CD14-positive monocyte (primary cell): ENCODE results near the gene EGFL8. TPM values are rescaled to one million over a fixed set of nuclear protein-coding genes. Genes with fewer than 3 reads are reported as not detected.

Source experiments
- DNase-seq, 3 donors: peaks; one replicate each; pipeline ENCODE4 v3.0.0-alpha.2; 2011 to 2022
- H2AFZ ChIP-seq: 2 replicates; pipeline ENCODE4 v1.6.0; 2012; ENCODE audit warnings: mild to moderate bottlenecking, low read depth, low read length, inconsistent platforms; ENCODE audit not compliant: insufficient read depth, poor library complexity, severe bottlenecking
- H3K27ac ChIP-seq, 2 donors: 1 replicate in 1 of 2; 2 replicates in 1 of 2; pipeline ENCODE4 v1.5.1; 2012 to 2013; ENCODE audit warnings: low read length in 2 of 2, control low read depth in 1 of 2, inconsistent platforms in 1 of 2, low read depth in 1 of 2, mild to moderate bottlenecking in 1 of 2
- H3K27me3 ChIP-seq, 2 donors: one replicate each; pipeline versions ENCODE4 v1.6.0 to v1.6.1; 2011 to 2013; ENCODE audit warnings: low read length in 2 of 2; ENCODE audit not compliant: control insufficient read depth in 2 of 2, insufficient read depth in 2 of 2
- H3K36me3 ChIP-seq, 2 donors: replicated peaks in 1 of 2; 1 replicate in 1 of 2; 2 replicates in 1 of 2; pipeline versions ENCODE4 v1.5.1 to v1.6.1; 2012 to 2013; ENCODE audit warnings: low read length in 2 of 2, control low read depth in 1 of 2, inconsistent platforms in 1 of 2, mild to moderate bottlenecking in 1 of 2; ENCODE audit not compliant: insufficient read depth in 2 of 2, control insufficient read depth in 1 of 2
- H3K4me1 ChIP-seq, 2 donors: 1 replicate in 1 of 2; 2 replicates in 1 of 2; pipeline versions ENCODE4 v1.5.1 to v1.6.1; 2012 to 2013; ENCODE audit warnings: low read length in 2 of 2, control low read depth in 1 of 2, inconsistent platforms in 1 of 2, mild to moderate bottlenecking in 1 of 2, moderate library complexity in 1 of 2; ENCODE audit not compliant: insufficient read depth in 2 of 2, control insufficient read depth in 1 of 2
- H3K4me2 ChIP-seq: replicated peaks from 2 replicates; pipeline ENCODE3; 2012; ENCODE audit warnings: low read length, moderate library complexity, mild to moderate bottlenecking; ENCODE audit not compliant: poor library complexity, severe bottlenecking; ENCODE audit errors: extremely low read depth
- H3K4me3 ChIP-seq, 3 experiments: fragments of 200-600 bp in 1 of 3; sonication (generic) in 1 of 3; replicated peaks in 1 of 3; 1 replicate in 2 of 3; 2 replicates in 1 of 3; pipeline ENCODE4 v1.5.1; 2011 to 2013; ENCODE audit warnings: low read length in 3 of 3, mild to moderate bottlenecking in 3 of 3, control low read depth in 2 of 3, low read depth in 2 of 3, inconsistent platforms in 1 of 3, moderate library complexity in 1 of 3
- H3K79me2 ChIP-seq: 2 replicates; pipeline ENCODE4 v1.6.0; 2012; ENCODE audit warnings: mild to moderate bottlenecking, control low read depth, inconsistent platforms, low read length, moderate library complexity; ENCODE audit not compliant: insufficient read depth
- H3K9ac ChIP-seq: 2 replicates; pipeline ENCODE4 v1.6.0; 2017; ENCODE audit warnings: low read length, mild to moderate bottlenecking; ENCODE audit not compliant: insufficient read depth, poor library complexity, severe bottlenecking
- H3K9me3 ChIP-seq, 2 donors: replicated peaks in 1 of 2; 1 replicate in 1 of 2; 2 replicates in 1 of 2; pipeline versions ENCODE4 v1.5.1 to v1.6.1; 2012 to 2013; ENCODE audit warnings: low read length in 2 of 2, control low read depth in 1 of 2; ENCODE audit not compliant: control insufficient read depth in 1 of 2, insufficient read depth in 1 of 2
- H4K20me1 ChIP-seq: 2 replicates; pipeline ENCODE4 v1.6.0; 2012; ENCODE audit warnings: mild to moderate bottlenecking, low read length, control low read depth, moderate library complexity; ENCODE audit not compliant: insufficient read depth
- H3K27ac Mint-ChIP-seq, 7 donors: one replicate each; pipeline ENCODE4 v1.8.0; 2020; ENCODE audit warnings: mild to moderate bottlenecking in 7 of 7, mixed read lengths in 7 of 7, moderate library complexity in 6 of 7, inconsistent platforms in 2 of 7
- H3K27me3 Mint-ChIP-seq, 3 donors: one replicate each; pipeline ENCODE4 v1.8.0; 2021 to 2022; ENCODE audit warnings: low read depth in 3 of 3, mild to moderate bottlenecking in 3 of 3, mixed read lengths in 3 of 3, moderate library complexity in 3 of 3, inconsistent platforms in 1 of 3
- H3K36me3 Mint-ChIP-seq, 2 donors: one replicate each; pipeline ENCODE4 v1.8.0; 2020; ENCODE audit warnings: mixed read lengths in 2 of 2, inconsistent platforms in 1 of 2, mild to moderate bottlenecking in 1 of 2
- H3K4me1 Mint-ChIP-seq: one replicate; pipeline ENCODE4 v1.8.0; 2020; ENCODE audit warnings: mild to moderate bottlenecking, mixed read lengths
- H3K4me3 Mint-ChIP-seq, 2 donors: one replicate each; pipeline ENCODE4 v1.8.0; 2020; ENCODE audit warnings: mild to moderate bottlenecking in 2 of 2, mixed read lengths in 2 of 2, moderate library complexity in 1 of 2
- H3K9me3 Mint-ChIP-seq, 7 donors: one replicate each; pipeline ENCODE4 v1.8.0; 2020 to 2022; ENCODE audit warnings: mixed read lengths in 7 of 7, mild to moderate bottlenecking in 6 of 7, moderate library complexity in 6 of 7, inconsistent platforms in 2 of 7
- CTCF ChIP-seq: fragments of 200-600 bp; IDR thresholded peaks from one replicate; pipeline ENCODE4 v1.8.0; 2022; ENCODE audit warnings: antibody characterized with exemption, mild to moderate bottlenecking
- WGBS: methylation state at CpG from one replicate; pipeline ENCODE4 v1.1.5; 2013; ENCODE audit warnings: missing lambda C conversion rate; ENCODE audit not compliant: insufficient coverage; 5-methylcytosine and 5-hydroxymethylcytosine counted together
- intact Hi-C, 2 donors: fragments of 100-400 bp; cut with micrococcal nuclease; formaldehyde crosslinking; loops; one replicate each; pipeline versions ENCODE4 v1.15.0 to v1.15.1; 2023
- polyA plus RNA-seq, 3 donors: library from polyadenylated mRNA; depleted of rRNA in 1 of 3; unstranded in 2 of 3; stranded (reverse) in 1 of 3; fragments of 300-500 nt in 2 of 3; fragments of >200 nt in 1 of 3; fragmentation: Illumina TruSeq in 2 of 3; gene quantifications; 1 replicate in 2 of 3; 2 replicates in 1 of 3; pipeline ENCODE4 v1.2.3, GENCODE V29; 2012 to 2021

EGFL8 gene
- polyA plus RNA-seq, 3 donors, result 0.22 to 1.8 TPM; not detected in 1

DNA sequence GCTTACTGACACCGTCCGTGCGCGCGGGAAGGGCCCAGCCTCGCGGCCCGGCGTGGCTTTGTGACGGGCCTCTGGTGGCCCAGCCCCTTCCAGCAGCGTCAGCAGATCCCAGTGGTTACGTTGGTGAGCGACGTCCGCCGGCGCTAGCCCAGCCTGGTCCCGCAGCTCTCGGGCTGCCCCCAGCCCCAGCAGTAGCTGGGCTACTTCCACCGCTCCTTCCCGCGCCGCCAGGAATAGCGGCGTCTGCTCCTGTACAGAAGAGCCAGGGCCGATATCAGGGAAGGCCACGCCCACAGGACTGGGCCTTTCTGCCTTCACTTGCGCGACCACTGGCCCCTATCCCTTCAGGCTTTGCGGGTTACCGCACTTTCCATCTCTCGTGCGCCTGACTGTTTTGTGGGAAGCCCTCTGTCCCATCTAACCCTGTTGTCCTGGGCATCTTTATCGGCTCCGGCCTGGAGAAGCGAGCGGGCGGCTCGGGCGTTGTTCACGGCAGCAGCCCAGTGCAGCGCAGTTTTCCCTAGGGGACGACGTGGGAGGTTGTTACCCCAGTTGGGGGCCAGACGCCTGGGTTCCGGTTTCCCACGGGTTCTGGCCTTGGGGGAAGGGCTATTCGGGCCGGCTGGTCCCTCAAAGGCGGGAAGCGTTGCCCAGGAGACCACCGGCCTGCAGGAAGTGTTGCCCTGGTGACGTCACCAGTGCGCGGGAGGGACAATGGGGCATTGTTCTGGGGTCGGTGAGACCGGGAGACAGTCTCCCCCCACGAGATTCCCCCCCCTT is 31.7 kb downstream of the EGFL8 start:
- peaks cover 53% of the 10 kb centered on the region for H3K4me1 Mint-ChIP-seq
- TF ChIP-seq CTCF, result no peak
- Histone ChIP-seq H3K4me2 (peak overlapping the region; percentile 90), H3K27ac (peak overlapping the region; percentile 98 to 99), H3K4me1 (peaks cover 49 to 58% of the 10 kb centered on the region in 2 donors), H3K4me3 (peak overlapping the region; percentile 61 to 92 (median 86)), H3K79me2 (peaks cover 38% of the 10 kb centered on the region), H3K36me3 (peaks cover 0 to 4% of the 10 kb centered on the region in 2 donors), H3K9ac (peak overlapping the region; percentile 98), H3K9me3 (no peaks in the 10 kb centered on the region), H4K20me1 (no peaks in the 10 kb centered on the region), H3K27me3 (no peaks in the 10 kb centered on the region), H2AFZ (no peak overlapping the region)
- H3K27ac Mint-ChIP-seq, result peak overlapping the region; percentile 99 to 100 (median 100)
- H3K9me3 Mint-ChIP-seq, result peaks cover 0 to 3% (median 0%) of the 10 kb centered on the region in 7 donors
- H3K4me3 Mint-ChIP-seq, result peak overlapping the region; percentile 92 to 97
- peaks cover 3 to 5% of the 10 kb centered on the region in 2 donors for H3K36me3 Mint-ChIP-seq
- H3K27me3 Mint-ChIP-seq, result peaks cover 0 to 12% (median 2%) of the 10 kb centered on the region in 3 donors
- WGBS, result under 1% methylated on average over 49 of the region's 58 CpGs
- intact Hi-C loops, result loop anchor here (1.0 to 5.0 kb wide), 4 partner anchors 17 to 79 kb away; partner anchors contain the start of genes RNF5 (in 2 of the 2) and FKBPL (in 1 of the 2)
- peak; percentile 72 to 83 (median 81) for DNase-seq

GRCh38 chr6:32196682-32197616 is 32.6 kb downstream of the EGFL8 start:
- peak overlapping the region; percentile 90 for H3K4me2 ChIP-seq
- 52% methylated on average over 22 of the region's 28 CpGs for WGBS
- Mint-ChIP-seq H3K4me1 (peaks cover 45% of the 10 kb centered on the region), H3K36me3 (no peaks in the 10 kb centered on the region), H3K27ac (peak overlapping the region; percentile 99 to 100 (median 100)), H3K9me3 (peaks cover 0 to 3% (median 0%) of the 10 kb centered on the region in 7 donors), H3K4me3 (peak overlapping the region; percentile 92 to 97), H3K27me3 (peaks cover 0 to 12% (median 2%) of the 10 kb centered on the region in 3 donors)
- H2AFZ ChIP-seq, result peak overlapping the region; percentile 19
- peak; percentile 71 to 93 (median 79) for DNase-seq
- no peaks in the 10 kb centered on the region for H4K20me1 ChIP-seq
- no peaks in the 10 kb centered on the region for H3K27me3 ChIP-seq
- H3K27ac ChIP-seq, result peak overlapping the region; percentile 98 to 99
- no peaks in the 10 kb centered on the region for H3K36me3 ChIP-seq
- peaks cover 29% of the 10 kb centered on the region for H3K79me2 ChIP-seq
- H3K9ac ChIP-seq, result peak overlapping the region; percentile 98
- intact Hi-C loops, result loop anchor here in 1 of 2 donors (5.0 kb wide), 1 partner anchor 80 kb away; no protein-coding TSS in a partner anchor
- peak; percentile 22 for TF ChIP-seq CTCF
- peaks cover 41 to 49% of the 10 kb centered on the region in 2 donors for H3K4me1 ChIP-seq
- H3K4me3 ChIP-seq, result peak overlapping the region; percentile 61 to 92 (median 86)
- no peaks in the 10 kb centered on the region for H3K9me3 ChIP-seq
